HG02973 (cell line): ENCODE results near the gene SLC6A11.

Experiments used
- ATAC-seq: cut with Tn5 transposase; IDR thresholded peaks from one replicate; pipeline ENCODE4 v1.9.1; 2021; ENCODE audit warnings: moderate library complexity; ENCODE audit not compliant: unreplicated experiment

SLC6A11 gene

DNA sequence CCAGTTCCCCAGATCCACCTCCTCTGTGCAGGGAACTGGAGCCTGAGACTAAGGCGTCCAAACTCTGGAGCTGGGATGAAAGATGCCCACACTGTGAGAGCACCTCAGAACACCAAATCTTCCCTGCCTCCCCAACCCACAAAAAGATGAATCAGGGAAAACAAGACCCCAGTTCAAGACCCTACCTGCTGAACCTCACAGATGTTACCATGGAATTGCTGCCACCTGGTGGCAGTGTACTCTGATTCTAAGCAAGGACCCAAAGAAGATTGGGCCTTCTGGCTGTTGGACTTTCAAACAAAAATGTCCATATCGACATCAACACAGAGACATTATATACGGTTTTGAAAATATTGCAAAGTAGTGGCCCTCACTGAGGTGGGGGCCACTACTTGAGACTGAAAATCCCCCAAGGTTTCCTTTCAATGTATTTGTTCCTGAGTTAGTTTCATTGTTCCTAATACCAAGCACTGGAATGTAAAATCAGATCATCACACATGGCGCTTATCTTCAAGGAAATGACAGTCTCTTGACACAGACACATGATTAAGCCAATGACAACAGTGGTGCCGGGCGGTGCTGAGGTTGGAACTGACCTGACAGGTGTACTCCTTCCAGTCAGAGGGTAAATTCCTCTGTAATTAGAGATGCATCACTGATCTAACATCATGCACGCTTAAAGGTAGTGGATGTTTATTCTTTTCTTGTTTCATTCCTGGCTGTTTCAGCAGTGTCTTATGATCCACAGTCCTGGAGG lies 67.6 kb downstream of the SLC6A11 start:
- no peak for ATAC-seq

- no peak for ATAC-seq
Observed at GRCh38 chr3:10887015-10887414, 71.0 kb downstream of the SLC6A11 start.

DNA sequence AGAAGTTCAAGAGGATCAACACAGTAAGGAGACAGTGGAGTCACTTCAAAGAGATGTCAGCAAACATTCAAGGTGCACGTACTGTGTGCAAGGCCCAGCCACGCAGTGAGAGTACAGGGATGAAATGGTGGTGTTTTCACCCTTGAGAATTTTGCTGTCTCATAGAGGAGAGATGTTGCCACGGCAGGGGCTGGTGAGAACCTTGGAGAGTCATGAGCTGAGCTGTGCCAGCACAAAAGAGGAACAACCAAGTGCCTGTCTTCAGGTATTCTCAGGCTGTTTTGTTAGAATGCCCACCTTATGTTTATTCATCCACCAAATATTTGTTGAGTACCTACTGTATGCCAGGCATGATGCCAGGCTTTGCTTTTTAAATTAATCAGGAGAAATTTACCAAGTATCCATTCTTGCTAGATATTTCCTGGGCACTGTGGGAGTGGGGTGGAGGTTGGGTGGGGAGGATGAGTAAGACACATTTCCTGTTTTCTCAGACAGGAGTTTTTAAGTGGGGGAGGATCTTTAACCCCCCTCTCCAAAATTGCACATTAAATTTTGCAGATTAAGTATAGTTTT lies 72.6 kb downstream of the SLC6A11 start:
- ATAC-seq = no peak

- no peak for ATAC-seq
Observed at GRCh38 chr3:10889206-10889960, 73.4 kb downstream of the SLC6A11 start.

DNA sequence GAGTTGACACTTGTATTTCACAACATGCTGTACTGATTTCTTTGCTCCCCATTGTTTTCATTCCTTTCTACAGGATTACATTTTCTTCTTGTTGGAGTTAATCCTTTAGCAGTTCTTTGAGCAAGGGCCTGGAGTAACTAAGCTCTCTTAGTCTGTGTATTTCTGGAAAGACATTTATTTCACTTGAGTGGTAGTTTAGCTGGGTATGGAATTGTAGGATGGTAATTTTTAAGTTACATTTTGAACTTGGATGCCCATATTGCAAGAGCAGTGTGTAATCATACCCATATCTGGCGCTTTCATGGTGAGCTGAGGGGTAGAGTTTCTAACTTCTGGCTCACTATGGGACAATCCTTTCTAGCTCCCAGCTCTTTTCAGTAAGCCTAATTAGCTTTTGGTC lies 74.6 kb downstream of the SLC6A11 start:
- no peak for ATAC-seq

- no peak for ATAC-seq
Observed at GRCh38 chr3:10892622-10893021, 76.6 kb downstream of the SLC6A11 start.

DNA sequence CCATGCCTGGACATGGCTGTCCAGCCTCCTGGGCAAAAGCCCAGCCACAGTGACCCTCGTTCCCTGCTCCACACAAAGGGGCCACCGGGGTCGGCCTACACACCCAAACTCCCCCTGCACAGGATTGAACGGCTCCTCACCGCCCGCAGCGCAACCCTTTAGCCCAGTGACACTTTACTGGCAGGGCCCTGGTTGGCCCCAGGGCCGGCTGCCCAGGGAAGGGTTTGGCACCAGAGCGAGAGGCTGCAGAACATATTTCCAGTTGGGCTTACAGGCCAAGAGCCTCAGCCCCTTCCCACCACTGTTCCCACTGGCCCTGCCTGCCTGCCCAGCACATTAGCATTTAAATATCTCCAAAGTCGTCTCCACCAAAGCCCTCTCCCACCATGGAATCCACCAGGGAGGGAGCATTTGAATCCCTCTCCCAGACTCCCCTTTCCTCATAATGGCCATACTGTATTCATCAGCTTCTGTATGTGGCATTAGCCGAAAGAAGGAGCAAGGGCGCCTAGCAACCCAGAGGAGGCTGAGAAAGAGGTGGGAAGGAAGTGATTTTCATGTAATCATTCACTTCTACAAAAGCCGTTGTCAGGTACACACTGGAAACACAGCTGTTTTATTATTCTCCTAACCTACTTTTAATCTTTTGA lies 85.4 kb downstream of the SLC6A11 start:
- no peak for ATAC-seq

DNA sequence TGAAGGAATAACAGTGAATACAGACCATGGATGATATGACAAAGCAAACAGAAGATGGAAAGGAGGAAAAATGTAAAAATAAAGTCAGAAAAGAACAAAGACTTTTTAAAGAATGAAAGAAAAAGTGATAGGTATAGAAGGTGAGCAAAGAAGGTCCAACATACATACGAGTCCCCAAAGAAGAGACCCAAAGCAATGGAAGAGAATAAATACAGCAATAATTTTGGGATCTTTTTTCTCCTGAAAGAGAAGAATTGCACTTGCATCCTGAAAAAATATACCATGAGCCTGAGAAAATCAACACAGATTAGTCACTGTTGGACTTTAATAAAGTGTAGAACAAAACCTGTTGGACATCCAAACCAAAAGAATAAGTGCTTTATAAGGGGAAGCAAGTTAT lies 91.2 kb downstream of the SLC6A11 start:
- ATAC-seq = no peak

GRCh38 chr3:10910367-10910766 lies 94.3 kb downstream of the SLC6A11 start:
- ATAC-seq = no peak

DNA sequence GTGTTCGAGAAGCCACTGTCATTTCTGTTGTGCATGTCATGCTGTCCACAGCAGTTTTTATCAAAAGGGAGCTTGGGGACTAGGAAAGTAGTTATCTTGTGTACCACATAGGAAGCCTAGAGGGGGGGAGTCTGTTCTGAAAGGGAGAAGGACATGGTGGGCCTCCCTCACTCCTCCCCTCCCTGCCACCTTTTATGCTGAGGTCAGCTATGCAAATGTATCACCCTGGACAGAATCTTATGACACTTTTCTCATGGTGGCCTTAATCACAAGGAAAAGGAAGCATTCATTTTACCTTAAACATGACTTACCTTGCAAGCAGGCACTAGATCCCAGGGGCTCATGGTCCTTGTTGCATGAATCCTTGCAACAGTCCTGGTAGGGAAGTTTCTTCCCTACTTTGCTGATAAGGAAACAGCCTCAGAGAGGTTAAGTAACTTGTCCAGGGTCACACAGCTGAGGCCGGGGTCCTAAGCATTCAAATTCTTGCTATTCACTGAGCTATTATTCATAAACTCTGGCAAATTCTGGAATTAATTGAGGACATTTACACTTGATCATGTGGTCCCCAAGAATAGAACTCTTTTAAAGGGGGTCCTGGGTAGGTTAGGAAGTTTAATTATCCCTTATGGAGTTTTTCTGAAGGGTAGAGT lies 95.4 kb downstream of the SLC6A11 start:
- ATAC-seq = no peak

GRCh38 chr3:10912786-10913185 lies 96.8 kb downstream of the SLC6A11 start:
- ATAC-seq = no peak

DNA sequence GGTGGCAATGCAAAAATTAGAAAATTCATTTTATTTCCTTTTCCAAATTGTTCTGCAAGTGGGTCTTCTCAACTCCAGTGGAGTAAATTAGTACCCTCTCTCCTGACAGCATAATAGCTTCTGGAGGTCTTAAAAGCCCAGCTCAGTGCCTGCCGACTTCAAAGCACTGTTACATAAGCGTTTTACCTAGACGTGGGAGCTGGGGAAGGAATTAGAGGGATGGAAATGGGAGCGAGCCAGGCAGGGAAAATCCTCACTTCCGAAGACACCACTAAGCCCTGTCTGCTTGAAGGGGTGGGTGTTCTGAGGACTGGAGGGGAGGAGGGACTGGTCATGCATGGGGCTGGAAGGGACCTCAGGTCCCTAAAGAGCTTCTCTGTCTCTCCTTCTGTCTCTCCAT lies 99.3 kb downstream of the SLC6A11 start:
- ATAC-seq = no peak

DNA sequence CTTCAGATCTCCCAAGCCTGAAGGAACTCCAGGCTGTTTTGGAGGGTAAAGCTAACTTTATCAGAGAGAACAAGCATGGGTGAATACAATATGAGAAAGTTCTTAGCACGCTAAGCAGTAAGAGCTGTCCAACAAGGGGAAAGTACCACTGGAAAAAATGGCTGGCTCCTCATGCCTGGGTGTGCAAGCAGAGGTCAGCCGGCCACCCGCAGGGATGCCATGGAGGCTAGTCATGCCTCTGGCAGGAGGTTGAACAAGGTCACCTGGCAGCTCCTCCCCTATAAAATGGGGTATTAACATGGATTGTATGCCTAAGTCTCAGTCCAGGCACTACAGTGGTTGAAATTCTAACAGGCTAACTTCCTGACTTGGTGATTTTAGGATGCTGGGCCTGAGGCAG lies 101.1 kb downstream of the SLC6A11 start:
- no peak for ATAC-seq

DNA sequence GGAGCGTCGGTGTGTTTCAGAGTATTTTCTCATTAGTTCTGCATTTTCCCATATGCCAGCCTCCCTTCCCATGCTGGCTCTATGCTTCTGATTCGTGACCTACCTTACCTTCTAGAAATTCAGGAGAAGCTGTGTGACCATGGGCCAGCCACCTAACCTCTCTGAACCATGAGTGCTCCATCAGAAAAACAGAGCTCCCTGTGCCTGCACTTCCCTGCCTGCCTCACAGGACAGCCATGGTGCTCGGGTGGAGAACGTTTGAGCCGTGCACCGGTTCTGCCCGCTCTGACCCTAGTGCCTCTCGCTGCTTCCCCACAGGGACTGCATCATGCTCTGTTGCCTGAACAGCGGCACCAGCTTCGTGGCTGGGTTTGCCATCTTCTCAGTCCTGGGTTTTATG lies 102.0 kb downstream of the SLC6A11 start:
- no peak for ATAC-seq

DNA sequence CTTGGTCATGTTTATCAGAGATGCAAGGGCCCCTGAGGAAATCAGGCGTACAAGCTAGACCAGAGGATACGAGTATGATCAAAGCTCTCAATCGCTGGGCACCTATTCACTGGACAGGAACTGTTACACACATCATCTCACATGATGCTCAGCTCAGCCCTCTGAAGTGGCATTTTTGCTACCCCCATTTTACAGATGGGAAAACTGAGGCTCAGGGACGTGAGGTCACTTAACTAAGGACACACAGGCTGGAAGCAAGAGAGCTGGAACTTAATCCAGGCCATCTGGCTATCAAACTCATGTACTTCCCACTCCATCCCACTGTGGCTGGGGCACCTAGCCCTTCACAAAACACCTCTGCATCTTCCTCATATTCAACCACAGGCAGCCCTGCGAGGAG lies 103.6 kb downstream of the SLC6A11 start:
- ATAC-seq = no peak

GRCh38 chr3:10925436-10926255 lies 109.6 kb downstream of the SLC6A11 start:
- no peak for ATAC-seq

DNA sequence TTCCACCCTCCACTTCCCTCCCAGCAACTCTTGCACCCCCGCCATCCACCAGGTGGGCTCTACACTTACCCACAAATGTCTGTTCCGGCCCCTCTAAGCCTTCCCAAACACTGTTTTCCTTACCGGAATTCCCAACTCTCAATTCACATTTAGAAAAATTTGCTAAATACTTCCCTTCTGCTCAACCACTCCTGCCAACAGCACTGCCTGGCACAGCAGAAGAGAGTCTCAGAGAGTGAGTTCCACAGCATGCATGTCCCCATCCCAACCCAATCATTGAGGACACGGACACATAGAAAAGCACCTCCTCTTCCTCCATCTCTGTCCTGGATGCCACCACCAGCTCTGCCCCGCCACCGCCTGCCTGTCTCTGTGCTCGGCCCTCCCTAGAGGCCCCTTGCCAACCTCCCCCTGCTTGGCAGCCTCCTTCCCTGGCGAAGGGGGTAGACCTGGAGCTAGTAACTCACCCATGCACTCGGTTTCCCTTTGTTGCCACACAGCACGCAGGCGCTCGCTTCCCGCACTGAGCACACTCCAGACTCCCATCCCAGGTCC lies 110.3 kb downstream of the SLC6A11 start:
- no peak for ATAC-seq

- no peak for ATAC-seq
Observed at GRCh38 chr3:10926811-10927521, 110.9 kb downstream of the SLC6A11 start.

- ATAC-seq = no peak
Observed at GRCh38 chr3:10927551-10927950, 111.5 kb downstream of the SLC6A11 start.
